Panc1 (cell line): Measurements from ENCODE around the gene CHEK2.

Source experiments
- POLR2AphosphoS5 ChIP-seq: IDR thresholded peaks from 2 replicates; pipeline ENCODE4 v1.6.1; 2012; ENCODE audit warnings: mild to moderate bottlenecking, low read depth, low read length, moderate library complexity
- REST ChIP-seq, 2 experiments: IDR thresholded peaks; 2 replicates each; pipeline ENCODE4 v1.6.1; 2011 to 2012; ENCODE audit warnings: low read depth in 2 of 2, control low read depth in 1 of 2, low read length in 1 of 2, mild to moderate bottlenecking in 1 of 2, moderate library complexity in 1 of 2; ENCODE audit not compliant: insufficient read depth in 1 of 2
- TCF7L2 ChIP-seq: IDR thresholded peaks from 2 replicates; pipeline ENCODE4 v1.6.1; 2011; ENCODE audit warnings: mild to moderate bottlenecking, low read depth, low read length, inconsistent platforms
- TF ChIP-seq, protein P1 (sequence below): fragments of 450-650 bp; IDR thresholded peaks from 2 replicates; pipeline ENCODE4 v1.5.1; 2017; ENCODE audit warnings: mild to moderate bottlenecking

GRCh38 chr22:28714043-28714628 lies 27.5 kb downstream of the CHEK2 start:
- no peak for TF ChIP-seq POLR2AphosphoS5
- TF ChIP-seq REST (IDR thresholded peaks at IDR 0.05; ENCODE audit: insufficient read depth in 1 of 2, low read depth in 2 of 2, low read length in 1 of 2) = no peak
- TF ChIP-seq, protein P1, sequence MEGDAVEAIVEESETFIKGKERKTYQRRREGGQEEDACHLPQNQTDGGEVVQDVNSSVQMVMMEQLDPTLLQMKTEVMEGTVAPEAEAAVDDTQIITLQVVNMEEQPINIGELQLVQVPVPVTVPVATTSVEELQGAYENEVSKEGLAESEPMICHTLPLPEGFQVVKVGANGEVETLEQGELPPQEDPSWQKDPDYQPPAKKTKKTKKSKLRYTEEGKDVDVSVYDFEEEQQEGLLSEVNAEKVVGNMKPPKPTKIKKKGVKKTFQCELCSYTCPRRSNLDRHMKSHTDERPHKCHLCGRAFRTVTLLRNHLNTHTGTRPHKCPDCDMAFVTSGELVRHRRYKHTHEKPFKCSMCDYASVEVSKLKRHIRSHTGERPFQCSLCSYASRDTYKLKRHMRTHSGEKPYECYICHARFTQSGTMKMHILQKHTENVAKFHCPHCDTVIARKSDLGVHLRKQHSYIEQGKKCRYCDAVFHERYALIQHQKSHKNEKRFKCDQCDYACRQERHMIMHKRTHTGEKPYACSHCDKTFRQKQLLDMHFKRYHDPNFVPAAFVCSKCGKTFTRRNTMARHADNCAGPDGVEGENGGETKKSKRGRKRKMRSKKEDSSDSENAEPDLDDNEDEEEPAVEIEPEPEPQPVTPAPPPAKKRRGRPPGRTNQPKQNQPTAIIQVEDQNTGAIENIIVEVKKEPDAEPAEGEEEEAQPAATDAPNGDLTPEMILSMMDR = no peak
- no peak for TF ChIP-seq TCF7L2
